Measurements from ENCODE around the gene SGCE. TPM values are rescaled to one million over a fixed set of nuclear protein-coding genes. Genes with fewer than 3 reads are reported as not detected.

SGCE gene
- total and polyA plus RNA-seq, 10 of the 15 experiments (the other 5 are each of a cell fraction or from before 2014, with no cell fraction given) = 30.5 to 80.1 (median 49.2) TPM

GRCh38 chr7:94647295-94647694 lies 8.6 kb downstream of the SGCE start (continued):
- TF ChIP-seq GABPA (IDR thresholded peaks at IDR 0.05; ENCODE audit: low read depth) (no peak), ZZZ3 (IDR thresholded peaks at IDR 0.05; ENCODE audit: control insufficient read depth, insufficient read length, low read depth) (no peak), SKIL (IDR thresholded peaks at IDR 0.05; ENCODE audit: low read depth, poor library complexity, severe bottlenecking) (no peak), IKZF1 (conservative IDR thresholded peaks at IDR 0.05) (no peak), MYB (IDR thresholded peaks at IDR 0.05; ENCODE audit: borderline replicate concordance, low read depth, low read length) (no peak), YY1 (IDR thresholded peaks at IDR 0.05; ENCODE audit: low read depth, low read length) (no peak), CREM (IDR thresholded peaks at IDR 0.05; ENCODE audit: low read depth) (no peak), MXI1 (IDR thresholded peaks at IDR 0.05; ENCODE audit: low read depth, low read length) (no peak), SUZ12 (IDR thresholded peaks at IDR 0.05; ENCODE audit: unreplicated experiment) (no peak)
- TF ChIP-seq, protein P1, sequence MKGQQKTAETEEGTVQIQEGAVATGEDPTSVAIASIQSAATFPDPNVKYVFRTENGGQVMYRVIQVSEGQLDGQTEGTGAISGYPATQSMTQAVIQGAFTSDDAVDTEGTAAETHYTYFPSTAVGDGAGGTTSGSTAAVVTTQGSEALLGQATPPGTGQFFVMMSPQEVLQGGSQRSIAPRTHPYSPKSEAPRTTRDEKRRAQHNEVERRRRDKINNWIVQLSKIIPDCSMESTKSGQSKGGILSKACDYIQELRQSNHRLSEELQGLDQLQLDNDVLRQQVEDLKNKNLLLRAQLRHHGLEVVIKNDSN (IDR thresholded peaks at IDR 0.05; ENCODE audit: borderline replicate concordance, extremely low read length, insufficient read depth, low read depth, low read length) = no peak
- TF ChIP-seq, protein P2, sequence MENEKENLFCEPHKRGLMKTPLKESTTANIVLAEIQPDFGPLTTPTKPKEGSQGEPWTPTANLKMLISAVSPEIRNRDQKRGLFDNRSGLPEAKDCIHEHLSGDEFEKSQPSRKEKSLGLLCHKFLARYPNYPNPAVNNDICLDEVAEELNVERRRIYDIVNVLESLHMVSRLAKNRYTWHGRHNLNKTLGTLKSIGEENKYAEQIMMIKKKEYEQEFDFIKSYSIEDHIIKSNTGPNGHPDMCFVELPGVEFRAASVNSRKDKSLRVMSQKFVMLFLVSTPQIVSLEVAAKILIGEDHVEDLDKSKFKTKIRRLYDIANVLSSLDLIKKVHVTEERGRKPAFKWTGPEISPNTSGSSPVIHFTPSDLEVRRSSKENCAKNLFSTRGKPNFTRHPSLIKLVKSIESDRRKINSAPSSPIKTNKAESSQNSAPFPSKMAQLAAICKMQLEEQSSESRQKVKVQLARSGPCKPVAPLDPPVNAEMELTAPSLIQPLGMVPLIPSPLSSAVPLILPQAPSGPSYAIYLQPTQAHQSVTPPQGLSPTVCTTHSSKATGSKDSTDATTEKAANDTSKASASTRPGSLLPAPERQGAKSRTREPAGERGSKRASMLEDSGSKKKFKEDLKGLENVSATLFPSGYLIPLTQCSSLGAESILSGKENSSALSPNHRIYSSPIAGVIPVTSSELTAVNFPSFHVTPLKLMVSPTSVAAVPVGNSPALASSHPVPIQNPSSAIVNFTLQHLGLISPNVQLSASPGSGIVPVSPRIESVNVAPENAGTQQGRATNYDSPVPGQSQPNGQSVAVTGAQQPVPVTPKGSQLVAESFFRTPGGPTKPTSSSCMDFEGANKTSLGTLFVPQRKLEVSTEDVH (IDR thresholded peaks at IDR 0.05; ENCODE audit: low read depth, partially characterized antibody) = no peak

All from GM12878 (cell line).